H1 (cell line): ENCODE results near the gene P3H3. TPM values are rescaled to one million over a fixed set of nuclear protein-coding genes. Genes with fewer than 3 reads are reported as not detected.

Experiments
- CTCF ChIA-PET: fragments of 300-600 bp; sonication (Branson Sonifier 250); formaldehyde crosslinking; loops from one replicate; lab custom pipeline; 2021; ENCODE audit not compliant: partially characterized antibody; lab: Charles Lee
- POLR2A ChIA-PET: fragments of 300-600 bp; sonication (Branson Sonifier 250); formaldehyde crosslinking; loops from one replicate; lab custom pipeline; 2021; ENCODE audit warnings: inconsistent platforms; ENCODE audit not compliant: partially characterized antibody; lab: Charles Lee
- DNase-seq, 2 experiments: peaks; one replicate each; pipeline versions ENCODE4 v3.0.0 to v3.0.0-alpha.2; 2010 to 2022; ENCODE audit warnings: low spot score in 2 of 2, low read depth in 1 of 2, mixed read lengths in 1 of 2
- FAIRE-seq: peaks from 2 replicates; lab custom pipeline; 2011; peaks lifted over from hg19 to GRCh38; lab: Jason Lieb, UNC
- H2AFZ ChIP-seq: 2 replicates; pipeline ENCODE4 v1.8.1; 2012; ENCODE audit warnings: low read length, inconsistent platforms
- H2AK5ac ChIP-seq: 2 replicates; pipeline ENCODE4 v1.6.1; 2013; ENCODE audit warnings: low read depth, low read length
- H2BK120ac ChIP-seq: replicated peaks from 2 replicates; pipeline ENCODE3; 2013; ENCODE audit warnings: low read depth, low read length, inconsistent platforms
- H2BK12ac ChIP-seq: 2 replicates; pipeline ENCODE4 v1.6.1; 2013; ENCODE audit warnings: low read depth, low read length
- H2BK15ac ChIP-seq: 2 replicates; pipeline ENCODE4 v1.6.1; 2013; ENCODE audit warnings: low read length
- H2BK20ac ChIP-seq: 2 replicates; pipeline ENCODE4 v1.6.1; 2013; ENCODE audit warnings: low read length
- H2BK5ac ChIP-seq: 2 replicates; pipeline ENCODE4 v1.6.1; 2013; ENCODE audit warnings: low read depth, low read length
- H3K14ac ChIP-seq: 2 replicates; pipeline ENCODE4 v1.6.1; 2013; ENCODE audit warnings: inconsistent platforms; ENCODE audit not compliant: insufficient read length
- H3K18ac ChIP-seq: 2 replicates; pipeline ENCODE4 v1.6.1; 2013; ENCODE audit warnings: low read length; ENCODE audit errors: extremely low read depth
- H3K23ac ChIP-seq: 2 replicates; pipeline ENCODE4 v1.6.1; 2013; ENCODE audit warnings: inconsistent platforms; ENCODE audit not compliant: insufficient read length
- H3K23me2 ChIP-seq: 2 replicates; pipeline ENCODE4 v1.6.1; 2013; ENCODE audit warnings: low read depth, low read length
- H3K27ac ChIP-seq: 2 replicates; pipeline ENCODE4 v1.6.1; 2011; ENCODE audit warnings: low read depth, low read length, inconsistent platforms
- H3K27me3 ChIP-seq, 4 experiments: replicated peaks in 1 of 4; 1 replicate in 1 of 4; 2 replicates in 3 of 4; pipeline versions ENCODE4 v1.6.1 to v1.8.1; 2011 to 2013; ENCODE audit warnings: low read length in 3 of 4, mild to moderate bottlenecking in 3 of 4, inconsistent platforms in 2 of 4, mixed read lengths in 2 of 4, moderate library complexity in 1 of 4; ENCODE audit not compliant: control insufficient read depth in 3 of 4, insufficient read depth in 3 of 4; ENCODE audit errors: extremely low read depth in 1 of 4
- H3K36me3 ChIP-seq, 4 experiments: 2 replicates each; pipeline versions ENCODE4 v1.6.1 to v1.8.1; 2011 to 2013; ENCODE audit warnings: mild to moderate bottlenecking in 4 of 4, low read length in 3 of 4, moderate library complexity in 2 of 4, control low read depth in 1 of 4, inconsistent platforms in 1 of 4; ENCODE audit not compliant: insufficient read depth in 4 of 4, control insufficient read depth in 2 of 4
- H3K4ac ChIP-seq: replicated peaks from 2 replicates; pipeline ENCODE3; 2013; ENCODE audit warnings: low read length, low read depth, mixed read lengths, inconsistent platforms; ENCODE audit not compliant: insufficient read length
- H3K4me1 ChIP-seq, 4 experiments: replicated peaks in 1 of 4; 1 replicate in 1 of 4; 2 replicates in 3 of 4; pipeline versions ENCODE4 v1.6.1 to v1.8.1; 2011 to 2013; ENCODE audit warnings: low read length in 3 of 4, inconsistent platforms in 2 of 4, mixed read lengths in 1 of 4; ENCODE audit not compliant: insufficient read depth in 4 of 4, control insufficient read depth in 3 of 4
- H3K4me2 ChIP-seq, 2 experiments: 2 replicates each; pipeline versions ENCODE4 v1.6.1 to v1.8.1; 2011 to 2013; ENCODE audit warnings: low read depth in 2 of 2, low read length in 2 of 2, control low read depth in 1 of 2, inconsistent platforms in 1 of 2, mild to moderate bottlenecking in 1 of 2; ENCODE audit not compliant: insufficient read depth in 1 of 2
- H3K4me3 ChIP-seq, 4 experiments: fragments of 200-600, 300-600 bp in 1 of 4; sonication (generic), shearing (Covaris generic), sonication (Bioruptor Twin) in 1 of 4; 2 replicates each; pipeline versions ENCODE4 v1.5.1 to v1.8.1; 2011 to 2016; ENCODE audit warnings: low read length in 4 of 4, low read depth in 3 of 4, control low read depth in 2 of 4, inconsistent platforms in 2 of 4, mild to moderate bottlenecking in 2 of 4, mixed read lengths in 1 of 4, moderate library complexity in 1 of 4; ENCODE audit not compliant: insufficient read depth in 2 of 4; ENCODE audit errors: extremely low read depth in 1 of 4
- H3K56ac ChIP-seq: replicated peaks from 2 replicates; pipeline ENCODE3; 2013; ENCODE audit warnings: low read depth, mild to moderate bottlenecking, mixed read lengths, low read length, inconsistent platforms; ENCODE audit not compliant: insufficient read length
- H3K79me1 ChIP-seq: 2 replicates; pipeline ENCODE4 v1.6.1; 2013; ENCODE audit warnings: low read depth, low read length, control low read depth
- H3K79me2 ChIP-seq, 2 experiments: 2 replicates each; pipeline versions ENCODE4 v1.6.1 to v1.8.1; 2012 to 2013; ENCODE audit warnings: low read length in 2 of 2, mild to moderate bottlenecking in 2 of 2, inconsistent platforms in 1 of 2; ENCODE audit not compliant: insufficient read depth in 2 of 2, control insufficient read depth in 1 of 2
- H3K9ac ChIP-seq, 4 experiments: replicated peaks in 1 of 4; 1 replicate in 1 of 4; 2 replicates in 3 of 4; pipeline versions ENCODE4 v1.6.1 to v1.8.1; 2011 to 2013; ENCODE audit warnings: low read depth in 3 of 4, low read length in 3 of 4, control low read depth in 2 of 4, mild to moderate bottlenecking in 2 of 4, moderate library complexity in 2 of 4, inconsistent platforms in 1 of 4; ENCODE audit errors: extremely low read depth in 1 of 4
- H3K9me3 ChIP-seq, 2 experiments: 2 replicates each; pipeline versions ENCODE4 v1.6.1 to v1.8.1; 2012 to 2013; ENCODE audit warnings: mild to moderate bottlenecking in 2 of 2, moderate library complexity in 2 of 2, control low read depth in 1 of 2, inconsistent platforms in 1 of 2, low read depth in 1 of 2, low read length in 1 of 2, mixed read lengths in 1 of 2; ENCODE audit not compliant: insufficient read depth in 2 of 2
- H4K20me1 ChIP-seq, 2 experiments: replicated peaks in 1 of 2; 2 replicates each; pipeline versions ENCODE3 to v1.8.1; 2011 to 2013; ENCODE audit warnings: inconsistent platforms in 2 of 2, low read length in 2 of 2, mild to moderate bottlenecking in 1 of 2; ENCODE audit not compliant: insufficient read depth in 2 of 2, control insufficient read depth in 1 of 2
- H4K5ac ChIP-seq: 2 replicates; pipeline ENCODE4 v1.6.1; 2013; ENCODE audit warnings: low read length, low read depth, mixed read lengths, inconsistent platforms; ENCODE audit not compliant: insufficient read length
- H4K8ac ChIP-seq: 2 replicates; pipeline ENCODE4 v1.8.0; 2013; ENCODE audit warnings: mild to moderate bottlenecking, moderate library complexity, low read length, inconsistent platforms; ENCODE audit not compliant: insufficient read depth; ENCODE audit errors: extremely low read depth
- H4K91ac ChIP-seq: replicated peaks from 2 replicates; pipeline ENCODE3; 2013; ENCODE audit warnings: low read length, mixed read lengths, inconsistent platforms; ENCODE audit not compliant: insufficient read length
- CEBPB ChIP-seq: IDR thresholded peaks from 2 replicates; pipeline ENCODE4 v1.6.1; 2012; ENCODE audit warnings: low read depth, low read length
- CTBP2 ChIP-seq: IDR thresholded peaks from 2 replicates; pipeline ENCODE4 v1.7.0; 2011; ENCODE audit warnings: borderline replicate concordance, mild to moderate bottlenecking, moderate library complexity, mixed read lengths, low read length; ENCODE audit not compliant: insufficient read depth, insufficient read length
- HDAC2 ChIP-seq, 2 experiments: fragments of 300-600 bp in 1 of 2; sonication (generic) in 1 of 2; IDR thresholded peaks; 2 replicates each; pipeline ENCODE4 v1.6.1; 2011 to 2012; ENCODE audit warnings: low read depth in 2 of 2, low read length in 2 of 2, mild to moderate bottlenecking in 2 of 2, moderate library complexity in 2 of 2, borderline replicate concordance in 1 of 2, inconsistent platforms in 1 of 2
- JUN ChIP-seq: IDR thresholded peaks from 2 replicates; pipeline ENCODE4 v1.6.1; 2011; ENCODE audit warnings: low read depth, mild to moderate bottlenecking, improper control_type of control experiment, low read length
- KDM1A ChIP-seq: fragments of 200-600, 300-600 bp; sonication (generic); IDR thresholded peaks from 2 replicates; pipeline ENCODE4 v1.7.1; 2016; ENCODE audit warnings: mild to moderate bottlenecking, low read length, borderline replicate concordance
- KDM4A ChIP-seq: IDR thresholded peaks from one replicate; pipeline ENCODE4 v1.7.1; 2012; ENCODE audit warnings: low read depth, mild to moderate bottlenecking, moderate library complexity, low read length, inconsistent platforms; ENCODE audit not compliant: severe bottlenecking
- MAFK ChIP-seq: IDR thresholded peaks from 2 replicates; pipeline ENCODE4 v1.6.1; 2012; ENCODE audit warnings: low read depth, mild to moderate bottlenecking, improper control_type of control experiment, low read length
- NANOG ChIP-seq: IDR thresholded peaks from 2 replicates; pipeline ENCODE4 v1.6.1; 2011; ENCODE audit warnings: low read length, low read depth, mild to moderate bottlenecking, inconsistent platforms; ENCODE audit not compliant: insufficient read depth, poor library complexity, severe bottlenecking
- SIRT6 ChIP-seq: IDR thresholded peaks from one replicate; pipeline ENCODE4 v1.7.1; 2012; ENCODE audit warnings: low read length, inconsistent platforms
- SIX5 ChIP-seq: IDR thresholded peaks from 2 replicates; pipeline ENCODE4 v1.6.1; 2011; ENCODE audit warnings: mild to moderate bottlenecking, low read depth, low read length
- TCF12 ChIP-seq: IDR thresholded peaks from 2 replicates; pipeline ENCODE4 v1.6.1; 2011; ENCODE audit warnings: low read depth, mild to moderate bottlenecking, low read length
- YY1 ChIP-seq: IDR thresholded peaks from 2 replicates; pipeline ENCODE4 v1.6.1; 2011; ENCODE audit warnings: low read depth, mild to moderate bottlenecking, low read length
- WGBS, 2 experiments: shearing (Covaris generic) in 1 of 2; methylation state at CpG; one replicate each; pipeline versions ENCODE4 v1.1.6 to v1.1.7; 2013 to 2015; ENCODE audit warnings: low lambda C conversion rate in 2 of 2, mixed read lengths in 2 of 2, inconsistent platforms in 1 of 2, low coverage in 1 of 2, missing lambda C conversion rate in 1 of 2; ENCODE audit not compliant: insufficient replicate concordance in 2 of 2, insufficient coverage in 1 of 2, insufficient read length in 1 of 2; ENCODE audit errors: extremely low coverage in 1 of 2, missing lambda C conversion rate in 1 of 2; 5-methylcytosine and 5-hydroxymethylcytosine counted together
- polyA plus RNA-seq, 7 experiments: library from polyadenylated mRNA; depleted of rRNA in 3 of 7; stranded (reverse) in 5 of 7; unstranded in 2 of 7; fragments of >200 nt in 5 of 7; fragments of 200-250 nt in 2 of 7; gene quantifications; 1 replicate in 5 of 7; 2 replicates in 1 of 7; 4 replicates in 1 of 7; pipeline versions ENCODE4 v1.2.1 to v1.2.3, GENCODE V29; 2011 to 2013; ENCODE audit warnings: missing spikeins in 2 of 7, mixed read lengths in 2 of 7
- total RNA-seq: library from RNA; stranded (reverse); fragmentation: NEBNext Ultra II Directional; extraction: Animal tissue kit (Norgen Biotek cat#: 25700); gene quantifications from 2 replicates; pipeline ENCODE4 v1.2.1, GENCODE V29; 2021

Gene P3H3
- total and polyA plus RNA-seq, 2 of the 8 experiments (the other 6 are each of a cell fraction or from before 2014, with no cell fraction given) = 22.9 to 43.5 TPM

DNA sequence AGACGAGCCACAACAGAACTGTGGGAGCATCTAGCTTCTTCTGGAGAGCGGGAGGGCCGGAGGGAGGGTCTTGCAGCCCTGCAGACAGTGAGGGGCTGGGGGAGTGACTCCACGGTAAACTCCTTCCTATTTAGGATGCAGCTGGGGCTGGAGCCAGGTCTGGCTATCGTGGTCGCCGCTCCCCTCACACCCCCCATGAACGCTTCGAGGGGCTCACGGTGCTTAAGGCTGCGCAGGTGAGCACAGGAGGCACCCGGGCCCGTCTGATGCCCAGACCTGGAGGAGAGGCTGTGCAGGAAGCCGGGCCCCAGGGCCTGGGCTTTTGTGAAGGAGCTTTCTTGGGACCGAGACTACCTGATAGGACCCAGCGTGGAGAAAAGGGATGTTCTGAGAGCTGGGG lies 8.6 kb downstream of the P3H3 start:
- H2AK5ac ChIP-seq = no peak overlapping the region
- H3K23ac ChIP-seq = no peak overlapping the region
- no peak overlapping the region for H2BK12ac ChIP-seq
- no peaks in the 10 kb centered on the region for H3K27me3 ChIP-seq
- no peak overlapping the region for H2AFZ ChIP-seq
- 0 out of 2 replicates have a peak overlapping the region, but pooled peaks have one; percentile 16 for H2BK5ac ChIP-seq
- H2BK120ac ChIP-seq = no peak overlapping the region
- peaks cover 6 to 8% of the 10 kb centered on the region in 2 experiments for H4K20me1 ChIP-seq
- 81% methylated on average over 14 of the region's 16 CpGs; no CpG with 5 or more reads in 1 of the 2 experiments for WGBS, 2 experiments
- H3K4me3 ChIP-seq = no peak overlapping the region
- no peaks in the 10 kb centered on the region for H3K23me2 ChIP-seq
- no peak overlapping the region for H2BK15ac ChIP-seq
- H3K18ac ChIP-seq = no peak overlapping the region
- no peak overlapping the region for H3K4ac ChIP-seq
- TF ChIP-seq SIX5 (no peak), KDM4A (no peak), JUN (no peak), MAFK (no peak), KDM1A (no peak), CEBPB (no peak), CTBP2 (no peak), YY1 (no peak), SIRT6 (no peak), TCF12 (no peak), HDAC2 (IDR thresholded peaks at IDR 0.05; ENCODE audit: borderline replicate concordance in 1 of 2, low read depth in 2 of 2, low read length in 2 of 2) (no peak), NANOG (no peak)
- H3K79me2 ChIP-seq = no peaks in the 10 kb centered on the region
- no peak overlapping the region for H2BK20ac ChIP-seq
- CTCF ChIA-PET = interaction anchor here (0.6 to 23.7 kb wide), 14 partner anchors 10 to 299 kb away, joined by 3 to 532 read pairs (median 7); partner anchors contain the start of genes CD4, CDCA3, GNB3 and GPR162
- H3K56ac ChIP-seq = no peak overlapping the region
- no peak overlapping the region for H3K14ac ChIP-seq
- no peak overlapping the region for H4K91ac ChIP-seq
- H3K4me2 ChIP-seq = no peak overlapping the region
- H3K36me3 ChIP-seq = peaks cover 23 to 56% (median 43%) of the 10 kb centered on the region in 4 experiments
- no peak overlapping the region for H3K27ac ChIP-seq
- no peak overlapping the region; the same call in 1 of the 2 replicates for H4K8ac ChIP-seq
- no peak overlapping the region for H4K5ac ChIP-seq
- H3K79me1 ChIP-seq = no peaks in the 10 kb centered on the region
- POLR2A ChIA-PET = interaction anchor here (0.6 to 27.1 kb wide), 6 partner anchors 5 to 258 kb away, joined by 3 to 588 read pairs (median 196); partner anchors contain the start of genes C12orf57, CDCA3, GNB3 and GPR162
- H3K9me3 ChIP-seq = no peaks in the 10 kb centered on the region
- H3K4me1 ChIP-seq = peaks cover 0 to 3% (median 2%) of the 10 kb centered on the region in 4 experiments; a peak in 1 of 7 replicates
- no peak for DNase-seq
- no peak for FAIRE-seq
- no peak overlapping the region for H3K9ac ChIP-seq
